Astrocyte of the cerebellum (primary cell): Measurements from ENCODE around the gene ZNF70.
"Not testable (repeated sequence)": the region's sequence is repeated elsewhere in the genome, so short reads cannot be mapped to it uniquely, and the experiment has no call there.

Experiments used
- DNase-seq: peaks from one replicate; pipeline ENCODE4 v3.0.0-alpha.2; 2011; ENCODE audit warnings: low read depth
- H3K4me3 ChIP-seq: 2 replicates; pipeline ENCODE4 v1.5.1; 2011; ENCODE audit warnings: mild to moderate bottlenecking, low read depth, low read length, moderate library complexity
- in situ Hi-C: cut with HindIII; loops from 2 replicates; pipeline ENCODE4 v1.10.0; 2017; ENCODE audit warnings: low sequenced_read_pairs
- TF ChIP-seq, protein P1 (sequence below): IDR thresholded peaks from 2 replicates; pipeline ENCODE4 v1.5.1; 2012; ENCODE audit warnings: low read length, low read depth, moderate library complexity, mild to moderate bottlenecking; ENCODE audit errors: missing control alignments

The ZNF70 gene

DNA sequence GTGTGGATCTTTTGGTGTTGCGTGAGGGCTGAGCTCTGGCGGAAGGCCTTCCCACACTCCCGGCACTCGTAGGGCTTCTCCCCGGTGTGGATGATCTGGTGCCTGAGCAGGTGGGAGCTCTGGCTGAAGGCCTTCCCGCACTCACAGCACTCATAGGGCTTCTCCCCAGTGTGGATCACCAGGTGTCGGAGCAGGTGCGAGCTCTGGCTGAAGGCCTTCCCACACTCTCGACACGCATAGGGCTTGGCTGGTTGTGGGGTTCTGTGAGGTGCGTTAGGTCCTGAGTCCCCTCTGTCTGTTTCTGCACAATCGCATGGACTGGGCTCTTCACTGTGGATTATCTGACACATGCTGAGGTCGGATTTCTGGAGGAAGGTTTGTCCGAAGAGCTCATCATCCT lies 6.4 kb downstream of the ZNF70 start:
- no peak for DNase-seq
- in situ Hi-C loops: no loop called here
- no peak overlapping the region for H3K4me3 ChIP-seq
- TF ChIP-seq, protein P1, sequence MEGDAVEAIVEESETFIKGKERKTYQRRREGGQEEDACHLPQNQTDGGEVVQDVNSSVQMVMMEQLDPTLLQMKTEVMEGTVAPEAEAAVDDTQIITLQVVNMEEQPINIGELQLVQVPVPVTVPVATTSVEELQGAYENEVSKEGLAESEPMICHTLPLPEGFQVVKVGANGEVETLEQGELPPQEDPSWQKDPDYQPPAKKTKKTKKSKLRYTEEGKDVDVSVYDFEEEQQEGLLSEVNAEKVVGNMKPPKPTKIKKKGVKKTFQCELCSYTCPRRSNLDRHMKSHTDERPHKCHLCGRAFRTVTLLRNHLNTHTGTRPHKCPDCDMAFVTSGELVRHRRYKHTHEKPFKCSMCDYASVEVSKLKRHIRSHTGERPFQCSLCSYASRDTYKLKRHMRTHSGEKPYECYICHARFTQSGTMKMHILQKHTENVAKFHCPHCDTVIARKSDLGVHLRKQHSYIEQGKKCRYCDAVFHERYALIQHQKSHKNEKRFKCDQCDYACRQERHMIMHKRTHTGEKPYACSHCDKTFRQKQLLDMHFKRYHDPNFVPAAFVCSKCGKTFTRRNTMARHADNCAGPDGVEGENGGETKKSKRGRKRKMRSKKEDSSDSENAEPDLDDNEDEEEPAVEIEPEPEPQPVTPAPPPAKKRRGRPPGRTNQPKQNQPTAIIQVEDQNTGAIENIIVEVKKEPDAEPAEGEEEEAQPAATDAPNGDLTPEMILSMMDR: no peak

DNA sequence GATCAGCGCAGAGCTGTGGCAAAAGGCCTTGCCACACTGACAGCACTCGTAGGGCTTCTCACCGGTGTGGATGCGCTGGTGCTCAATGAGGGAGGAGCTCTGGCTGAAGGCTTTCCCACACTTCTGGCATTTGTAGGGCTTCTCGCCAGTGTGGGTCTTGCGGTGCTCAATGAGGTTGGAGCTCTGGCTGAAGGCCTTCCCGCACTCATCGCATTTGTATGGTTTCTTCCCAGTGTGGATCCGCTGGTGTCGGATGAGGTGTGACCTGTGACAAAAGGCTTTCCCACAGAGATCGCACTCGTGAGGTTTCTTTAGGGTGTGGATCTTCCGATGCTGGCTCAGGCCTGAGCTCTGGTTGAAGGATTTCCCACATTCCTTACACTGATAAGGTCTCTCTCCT lies 6.9 kb downstream of the ZNF70 start:
- in situ Hi-C loops: no loop called here

DNA sequence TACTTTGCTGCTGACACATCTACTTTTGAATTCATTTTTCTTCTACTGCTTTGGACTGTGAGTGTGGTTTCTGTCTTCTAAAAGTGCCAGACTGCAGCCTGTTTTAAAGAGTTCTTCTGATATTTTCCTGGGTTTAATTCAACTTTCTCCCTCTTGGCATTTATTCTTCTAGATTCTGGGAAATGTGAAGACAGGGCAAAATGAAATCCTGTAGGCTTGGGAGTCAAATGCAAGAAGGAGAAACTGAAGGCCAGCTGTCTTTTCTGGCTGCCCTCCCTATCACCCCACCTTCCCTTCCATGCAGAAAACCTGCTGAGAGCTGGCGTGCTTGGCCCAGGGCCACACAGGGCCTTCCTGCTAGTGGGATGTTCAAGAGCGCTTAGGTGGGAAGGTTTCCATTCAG lies 7.6 kb downstream of the ZNF70 start:
- no peak overlapping the region for H3K4me3 ChIP-seq
- TF ChIP-seq, protein P1: no peak
- in situ Hi-C loops: no loop called here
- DNase-seq: no peak

More for the DNA sequence above, 6.9 kb downstream of the ZNF70 start:
- DNase-seq: no peak
- TF ChIP-seq, protein P1: no peak
- no peak overlapping the region for H3K4me3 ChIP-seq

DNA sequence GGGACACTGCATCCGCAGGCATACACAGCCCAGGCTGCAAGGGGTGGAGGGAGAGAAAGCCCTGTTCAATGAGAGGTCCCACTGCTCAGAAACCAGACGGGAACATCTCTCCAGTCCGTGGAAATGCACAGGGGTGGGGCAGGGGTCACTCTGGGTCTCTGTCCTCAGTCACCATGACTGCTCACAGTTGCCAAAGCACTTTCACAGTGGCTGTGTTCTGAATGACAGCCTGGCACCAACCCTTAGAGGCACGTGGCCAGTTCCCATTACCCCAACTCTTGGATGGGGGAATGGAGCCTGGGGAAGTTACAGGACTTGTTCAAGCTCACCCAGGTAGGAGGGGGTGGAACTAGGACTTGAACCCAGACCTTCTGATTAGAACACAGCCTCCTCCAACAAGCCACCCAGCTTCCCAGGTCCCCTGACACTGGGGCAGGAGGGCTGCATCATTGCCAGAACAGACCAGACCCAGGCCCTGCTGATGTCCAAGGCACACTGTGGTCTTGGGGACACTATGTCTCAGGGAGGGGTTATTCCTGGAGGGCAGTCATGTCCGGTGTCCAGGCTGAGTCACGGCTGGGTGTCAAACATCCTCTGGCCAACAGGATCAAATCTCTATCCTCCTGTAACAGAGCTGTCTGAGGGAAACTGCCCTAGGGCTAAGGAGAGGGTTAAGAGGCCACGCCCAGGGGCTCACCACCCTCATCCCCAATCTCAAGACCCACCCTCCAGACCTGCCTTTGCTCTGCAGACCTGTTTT lies 8.2 kb downstream of the ZNF70 start:
- in situ Hi-C loops: no loop called here
- no peak overlapping the region for H3K4me3 ChIP-seq
- TF ChIP-seq, protein P1: no peak
- DNase-seq: no peak

DNA sequence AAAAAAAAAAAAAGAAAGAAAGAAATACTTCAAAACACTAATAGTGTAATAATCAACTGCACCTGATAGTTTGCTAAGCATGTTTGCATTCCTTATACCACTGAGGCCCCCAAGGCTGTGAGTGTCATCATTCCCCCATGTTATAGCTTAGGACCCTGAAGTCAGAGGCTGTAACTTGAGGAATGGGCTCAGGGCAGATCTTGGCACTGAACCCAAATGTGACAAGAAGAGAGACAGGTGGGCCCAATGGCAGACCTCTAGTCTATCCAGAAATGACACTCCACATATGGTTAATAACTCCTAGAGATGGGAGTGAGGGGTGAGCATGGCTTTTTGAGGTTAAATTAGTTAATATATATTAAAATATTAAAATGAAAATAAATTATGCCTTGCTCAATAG lies 13.2 kb downstream of the ZNF70 start:
- H3K4me3 ChIP-seq: no peak overlapping the region
- DNase-seq: no peak
- TF ChIP-seq, protein P1: no peak
- in situ Hi-C loops: no loop called here

DNA sequence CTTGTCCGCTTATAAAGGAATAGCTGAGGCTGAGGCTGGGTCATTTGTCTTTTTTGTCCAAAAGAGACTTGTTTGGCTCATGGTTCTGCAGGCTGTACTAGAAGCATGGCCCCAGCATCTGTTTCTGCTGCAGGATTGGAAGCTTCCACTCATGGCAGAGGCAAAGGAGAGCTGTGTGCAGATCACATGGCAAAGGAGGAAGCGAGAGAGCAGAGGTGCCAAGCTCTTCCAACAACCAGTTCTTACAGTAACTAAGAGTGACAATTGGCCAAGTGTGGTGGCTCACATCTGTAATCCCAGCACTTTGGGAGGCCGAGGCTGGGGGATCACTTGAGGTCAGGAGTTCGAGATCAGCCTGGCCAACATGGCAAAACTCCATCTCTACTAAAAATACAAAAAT lies 22.8 kb downstream of the ZNF70 start:
- H3K4me3 ChIP-seq, in situ Hi-C loops, DNase-seq: not testable (repeated sequence)

DNA sequence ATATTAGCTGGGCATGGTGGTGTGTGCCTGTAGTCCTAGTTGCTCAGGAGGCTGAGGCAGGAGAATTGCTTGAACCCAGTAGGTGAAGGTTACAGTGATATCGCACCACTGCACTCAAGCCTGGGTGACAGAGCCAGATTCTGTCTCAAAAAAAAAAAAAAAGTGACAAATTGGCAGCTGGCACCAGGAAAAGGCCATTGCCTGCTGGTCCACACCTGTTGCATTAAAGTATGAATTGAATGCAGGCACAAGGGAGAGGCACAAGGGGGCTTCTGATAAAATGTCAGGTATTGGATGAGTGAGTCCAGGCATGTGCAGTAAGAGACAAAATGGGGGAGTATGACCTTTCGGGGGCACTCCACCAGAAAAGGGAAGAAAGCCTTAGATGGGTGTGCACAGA lies 28.2 kb downstream of the ZNF70 start:
- H3K4me3 ChIP-seq: no peak overlapping the region
- in situ Hi-C loops: no loop called here
- TF ChIP-seq, protein P1: no peak
- no peak for DNase-seq
